Transverse colon (tissue), 3 donors: ENCODE measurements around the gene GPSM1.

Experiments
- CTCF ChIP-seq, 5 experiments: fragments of 200-600 bp in 3 of 5; fragments of 450-650 bp in 2 of 5; sonication (generic) in 3 of 5; IDR thresholded peaks; 1 replicate in 2 of 5; 2 replicates in 3 of 5; pipeline ENCODE4 v1.5.1; 2016 to 2017; ENCODE audit warnings: antibody characterized with exemption in 5 of 5, inconsistent platforms in 3 of 5, mild to moderate bottlenecking in 2 of 5, moderate library complexity in 1 of 5
- EP300 ChIP-seq: sonication (generic); formaldehyde crosslinking; IDR thresholded peaks from one replicate; pipeline ENCODE4 v1.6.1; 2017; ENCODE audit warnings: antibody characterized with exemption, low read depth

- TF ChIP-seq CTCF (IDR thresholded peaks at IDR 0.05) (no peak), EP300 (no peak)
Measured at GRCh38 chr9:136358888-136359287, 31.5 kb downstream of the GPSM1 start.
